T-cell (primary cell): ENCODE data around the gene DBP. TPM values are rescaled to one million over a fixed set of nuclear protein-coding genes. Genes with fewer than 3 reads are reported as not detected.

ENCODE experiments used
- ATAC-seq, 4 experiments: fragments of 200-7000 bp in 3 of 4; fragments of 150-1000 bp in 1 of 4; cut with Tn5 transposase; replicated peaks in 1 of 4; 1 replicate in 3 of 4; 2 replicates in 1 of 4; pipeline ENCODE4 v1.10.0; 2021; ENCODE audit warnings: moderate library complexity in 3 of 4, mild to moderate bottlenecking in 2 of 4, moderate number of reproducible peaks in 1 of 4
- CTCF ChIA-PET, 2 donors: fragments of 300-600 bp; sonication (Branson Sonifier 250); formaldehyde crosslinking; loops; one replicate each; lab custom pipeline; 2022; ENCODE audit warnings: antibody characterized with exemption in 2 of 2; lab: Charles Lee
- POLR2A ChIA-PET, 2 donors: fragments of 300-600 bp; sonication (Branson Sonifier 250); formaldehyde crosslinking; loops; one replicate each; lab custom pipeline; 2022; ENCODE audit warnings: antibody characterized with exemption in 2 of 2; lab: Charles Lee
- DNase-seq, 35 experiments: peaks; one replicate each; pipeline versions ENCODE4 v3.0.0 to v3.0.0-alpha.2; 2013 to 2023
- H3K27ac ChIP-seq: one replicate; pipeline ENCODE4 v1.5.1; 2013; ENCODE audit warnings: low read length
- H3K27me3 ChIP-seq, 2 experiments: replicated peaks in 1 of 2; 1 replicate in 1 of 2; 2 replicates in 1 of 2; pipeline versions ENCODE4 v1.6.1 to v1.7.0; 2013; ENCODE audit warnings: low read length in 1 of 2, mixed read lengths in 1 of 2; ENCODE audit not compliant: control insufficient read depth in 2 of 2, insufficient read depth in 2 of 2; ENCODE audit errors: extremely low read depth in 1 of 2
- H3K36me3 ChIP-seq, 2 donors: 1 replicate in 1 of 2; 2 replicates in 1 of 2; pipeline versions ENCODE4 v1.6.1 to v1.7.0; 2013; ENCODE audit warnings: low read length in 1 of 2; ENCODE audit not compliant: control insufficient read depth in 2 of 2, insufficient read depth in 1 of 2; ENCODE audit errors: extremely low read depth in 1 of 2
- H3K4me1 ChIP-seq, 2 experiments: 1 replicate in 1 of 2; 2 replicates in 1 of 2; pipeline versions ENCODE4 v1.6.1 to v1.7.0; 2013; ENCODE audit warnings: low read length in 2 of 2, mixed read lengths in 1 of 2; ENCODE audit not compliant: insufficient read depth in 2 of 2, control insufficient read depth in 1 of 2; ENCODE audit errors: extremely low read depth in 1 of 2
- H3K4me3 ChIP-seq, 2 donors: 1 replicate in 1 of 2; 2 replicates in 1 of 2; pipeline versions ENCODE4 v1.5.1 to v1.7.0; 2013; ENCODE audit warnings: mild to moderate bottlenecking in 2 of 2, low read length in 1 of 2, moderate library complexity in 1 of 2; ENCODE audit not compliant: control insufficient read depth in 1 of 2; ENCODE audit errors: extremely low read depth in 1 of 2
- H3K9me3 ChIP-seq: 2 replicates; pipeline ENCODE4 v1.7.0; 2013
- H3K27ac Mint-ChIP-seq, 2 donors: one replicate each; pipeline ENCODE4 v1.8.0; 2020 to 2021; ENCODE audit warnings: mild to moderate bottlenecking in 2 of 2, mixed read lengths in 2 of 2
- H3K27me3 Mint-ChIP-seq, 2 donors: one replicate each; pipeline ENCODE4 v1.8.0; 2021 to 2022; ENCODE audit warnings: mixed read lengths in 2 of 2
- H3K36me3 Mint-ChIP-seq: one replicate; pipeline ENCODE4 v1.8.0; 2021; ENCODE audit warnings: mixed read lengths
- H3K4me1 Mint-ChIP-seq, 3 donors: one replicate each; pipeline ENCODE4 v1.8.0; 2020 to 2022; ENCODE audit warnings: mixed read lengths in 3 of 3, mild to moderate bottlenecking in 1 of 3
- H3K4me3 Mint-ChIP-seq, 3 donors: one replicate each; pipeline ENCODE4 v1.8.0; 2020 to 2022; ENCODE audit warnings: mild to moderate bottlenecking in 3 of 3, mixed read lengths in 3 of 3, moderate library complexity in 3 of 3
- H3K9me3 Mint-ChIP-seq, 3 donors: one replicate each; pipeline ENCODE4 v1.8.0; 2020 to 2022; ENCODE audit warnings: mixed read lengths in 3 of 3
- WGBS: methylation state at CpG from one replicate; pipeline ENCODE4 v1.1.5; 2013; ENCODE audit warnings: missing lambda C conversion rate; ENCODE audit not compliant: insufficient coverage; 5-methylcytosine and 5-hydroxymethylcytosine counted together
- total RNA-seq, 35 experiments: library from RNA in 6 of 35; stranded (reverse) in 6 of 35; fragments of 120-200 nt in 1 of 35; gene quantifications; one replicate each; pipeline versions ENCODE4 v1.2.1 to v1.2.4 and lab custom pipeline; 2013 to 2026

The DBP gene
- total RNA-seq, 5 donors from 2014 or later (not counting 1 experiment from before 2014, with no cell fraction given) = 24.5 to 57.2 (median 56.0) TPM

DNA sequence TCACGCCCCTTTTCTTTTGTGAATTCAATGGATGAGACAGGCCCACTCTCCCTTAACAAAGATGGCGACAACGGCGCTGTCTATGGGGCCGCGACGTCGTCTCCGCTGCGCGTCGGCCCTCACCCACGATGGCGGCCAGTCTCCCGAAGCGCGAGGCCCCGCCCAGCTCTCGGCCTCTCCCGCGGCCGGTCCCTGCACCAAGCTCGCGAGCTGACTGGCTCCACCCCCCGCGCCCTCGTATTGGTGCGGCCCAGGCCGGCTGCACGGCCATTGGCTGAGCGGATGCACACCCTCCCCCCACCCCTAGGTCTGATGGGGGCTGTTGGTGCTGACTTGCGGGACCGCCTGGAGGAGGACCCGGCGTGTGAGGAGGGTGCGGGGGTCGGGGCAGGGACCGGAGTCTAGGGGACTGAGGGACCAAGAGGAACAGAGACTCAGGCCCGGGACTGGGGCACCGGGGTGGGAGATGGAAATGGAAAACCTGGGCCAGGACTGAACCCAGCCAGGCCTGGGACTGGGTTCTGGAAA is 13.0 kb downstream of the DBP start:
- Histone ChIP-seq H3K4me1 (peaks cover 12 to 54% of the 10 kb centered on the region in 2 experiments), H3K36me3 (peaks cover 1 to 6% of the 10 kb centered on the region in 2 donors), H3K9me3 (no peaks in the 10 kb centered on the region), H3K4me3 (peak overlapping the region; percentile 39 to 53), H3K27me3 (no peaks in the 10 kb centered on the region), H3K27ac (peak overlapping the region; percentile 66)
- Mint-ChIP-seq H3K9me3 (no peaks in the 10 kb centered on the region), H3K36me3 (peaks cover 17% of the 10 kb centered on the region), H3K27me3 (no peaks in the 10 kb centered on the region), H3K4me1 (peaks cover 36 to 55% (median 49%) of the 10 kb centered on the region in 3 donors), H3K4me3 (peak overlapping the region; percentile 78 to 81 (median 79)), H3K27ac (peak overlapping the region; percentile 96)
- peak; percentile 74 to 79 (median 77) for ATAC-seq
- peak; percentile 77 to 97 (median 86) for DNase-seq
- ChIA-PET CTCF (interaction anchor here in 1 of 2 donors (0.6 kb wide), 1 partner anchor 305 kb away, joined by 3 read pairs; no protein-coding TSS in a partner anchor), POLR2A (no interaction called here)
- WGBS = under 1% methylated on average over 23 of the region's 40 CpGs

- no peak for ATAC-seq
- peaks cover 40 to 58% (median 51%) of the 10 kb centered on the region in 3 donors for H3K4me1 Mint-ChIP-seq
- H3K27ac Mint-ChIP-seq = peak overlapping the region; percentile 96
Observed at GRCh38 chr19:48623556-48624066, 13.6 kb downstream of the DBP start.

GRCh38 chr19:48619692-48620585 is 17.2 kb downstream of the DBP start:
- Histone ChIP-seq H3K4me1 (peaks cover 24 to 72% of the 10 kb centered on the region in 2 experiments), H3K27me3 (peaks cover 0 to 2% of the 10 kb centered on the region in 2 experiments), H3K4me3 (peak overlapping the region; percentile 94 to 100), H3K27ac (peak overlapping the region; percentile 87), H3K9me3 (no peaks in the 10 kb centered on the region), H3K36me3 (peaks cover 18 to 29% of the 10 kb centered on the region in 2 donors)
- peak overlapping the region; percentile 94 to 95 (median 95) for H3K4me3 Mint-ChIP-seq
- CTCF ChIA-PET = interaction anchor here in 1 of 2 donors (0.6 to 1.2 kb wide), 4 partner anchors 15 to 374 kb away, joined by 3 to 6 read pairs (median 4); partner anchors contain the start of gene RUVBL2
- DNase-seq = no peak
- no peaks in the 10 kb centered on the region for H3K27me3 Mint-ChIP-seq
- no peaks in the 10 kb centered on the region for H3K9me3 Mint-ChIP-seq
- WGBS = 50% methylated on average over 4 of the region's 6 CpGs
- H3K27ac Mint-ChIP-seq = peak overlapping the region; percentile 97 to 98
- peaks cover 36% of the 10 kb centered on the region for H3K36me3 Mint-ChIP-seq
- ATAC-seq = no peak
- POLR2A ChIA-PET = no interaction called here
- H3K4me1 Mint-ChIP-seq = peaks cover 52 to 67% (median 58%) of the 10 kb centered on the region in 3 donors

More at GRCh38 chr19:48623556-48624066, 13.6 kb downstream of the DBP start:
- POLR2A ChIA-PET = interaction anchor here in 1 of 2 donors (0.6 kb wide), 1 partner anchor 14 kb away, joined by 3 read pairs; no protein-coding TSS in a partner anchor
- peaks cover 0 to 2% of the 10 kb centered on the region in 2 experiments for H3K27me3 ChIP-seq
- peaks cover 19% of the 10 kb centered on the region for H3K36me3 Mint-ChIP-seq
- H3K4me1 ChIP-seq = peaks cover 12 to 55% of the 10 kb centered on the region in 2 experiments
- peak overlapping the region; percentile 1 to 53 for H3K4me3 ChIP-seq
- CTCF ChIA-PET = interaction anchor here in 1 of 2 donors (0.6 to 0.7 kb wide), 2 partner anchors 116 to 179 kb away, joined by 3 read pairs; no protein-coding TSS in a partner anchor
- 52% methylated on average over 7 of the region's 8 CpGs for WGBS
- peak overlapping the region; percentile 42 for H3K27ac ChIP-seq
- peaks cover 0 to under 1% of the 10 kb centered on the region in 2 donors for H3K36me3 ChIP-seq
- no peaks in the 10 kb centered on the region for H3K27me3 Mint-ChIP-seq
- H3K9me3 Mint-ChIP-seq = no peaks in the 10 kb centered on the region
- no peaks in the 10 kb centered on the region for H3K9me3 ChIP-seq
- peak overlapping the region; percentile 78 to 81 (median 79) for H3K4me3 Mint-ChIP-seq
- peak in 1 of 35 experiments; percentile 13 for DNase-seq

DNA sequence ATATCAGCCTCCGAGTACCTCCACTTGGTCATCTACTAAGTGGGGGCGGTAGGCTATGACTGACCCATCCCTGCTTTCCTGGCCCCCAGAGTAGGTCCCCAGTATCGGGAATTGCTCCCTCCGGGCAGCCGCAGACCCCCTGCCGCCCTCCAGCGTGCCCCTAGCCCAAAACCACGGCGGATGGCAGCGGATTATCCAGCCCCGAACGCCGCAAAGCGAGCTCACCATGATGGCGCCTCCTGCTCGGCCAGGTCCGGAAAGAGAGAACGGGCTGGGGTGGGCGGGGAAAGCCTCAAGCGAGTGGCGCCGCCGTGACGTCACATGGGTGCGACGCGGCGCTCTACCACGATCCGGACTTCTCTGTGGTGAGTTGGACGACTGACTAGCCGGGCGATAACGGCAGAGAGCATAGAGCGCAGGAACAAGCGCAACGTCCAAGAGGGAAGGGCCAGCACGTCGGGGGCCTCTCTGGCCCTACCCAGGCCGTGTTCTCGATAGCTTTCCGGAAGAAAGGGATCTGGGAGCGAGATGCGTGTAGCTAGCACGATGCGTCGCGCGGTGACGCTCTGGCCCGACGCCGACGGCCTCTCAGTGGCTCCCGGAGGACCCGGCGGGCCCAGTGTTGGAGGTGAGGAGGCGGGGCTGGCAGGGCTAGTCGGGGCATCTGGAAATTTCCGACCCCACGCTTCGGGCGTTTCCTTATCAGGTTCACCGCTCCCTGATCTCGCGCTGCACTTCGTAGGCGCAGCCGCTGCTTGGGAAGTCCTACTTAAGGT is 18.1 kb downstream of the DBP start, which contains the start of the genes RPL18 and SPHK2:
RPL18 (minus strand) TSS at position 263 of the 776 bp plus-strand sequence; CDS start at position 228, 35 bp downstream.
SPHK2 (plus strand) TSS at position 591 of the 776 bp plus-strand sequence. CDS start 1,009 bp downstream, outside the sequence.
- DNase-seq = peak; percentile 87 to 99 (median 92)
- H3K4me1 Mint-ChIP-seq = peaks cover 44 to 62% (median 53%) of the 10 kb centered on the region in 3 donors
- peaks cover 0 to 2% of the 10 kb centered on the region in 2 experiments for H3K27me3 ChIP-seq
- H3K9me3 Mint-ChIP-seq = no peaks in the 10 kb centered on the region
- H3K36me3 Mint-ChIP-seq = peaks cover 36% of the 10 kb centered on the region
- peak; percentile 78 to 84 (median 83) for ATAC-seq
- peak within 1 kb of the TSS; percentile 97 to 98 for H3K27ac Mint-ChIP-seq
- no peaks in the 10 kb centered on the region for H3K9me3 ChIP-seq
- CTCF ChIA-PET = interaction anchor here in 1 of 2 donors (0.5 to 1.2 kb wide), 7 partner anchors 15 to 1958 kb away, joined by 3 to 6 read pairs (median 3); partner anchors contain the start of gene RUVBL2
- H3K27me3 Mint-ChIP-seq = no peaks in the 10 kb centered on the region
- peak within 1 kb of the TSS; percentile 94 to 100 for H3K4me3 ChIP-seq
- POLR2A ChIA-PET = interaction anchor here in 1 of 2 donors (0.5 to 0.6 kb wide), 2 partner anchors 117 to 152 kb away, joined by 4 to 5 read pairs; no protein-coding TSS in a partner anchor
- peak within 1 kb of the TSS; percentile 87 for H3K27ac ChIP-seq
- peaks cover 21 to 31% of the 10 kb centered on the region in 2 donors for H3K36me3 ChIP-seq
- H3K4me3 Mint-ChIP-seq = peak within 1 kb of the TSS; percentile 94 to 95 (median 95)
- H3K4me1 ChIP-seq = peaks cover 20 to 64% of the 10 kb centered on the region in 2 experiments
- WGBS = under 1% methylated on average over 65 of the region's 69 CpGs

GRCh38 chr19:48618278-48618915 is 18.8 kb downstream of the DBP start:
- POLR2A ChIA-PET = interaction anchor here in 1 of 2 donors (0.6 kb wide), 1 partner anchor 116 kb away, joined by 4 read pairs; no protein-coding TSS in a partner anchor
- peak overlapping the region; percentile 94 to 100 for H3K4me3 ChIP-seq
- peaks cover 17 to 57% of the 10 kb centered on the region in 2 experiments for H3K4me1 ChIP-seq
- peak in 1 of 35 experiments; percentile 27 for DNase-seq
- no peaks in the 10 kb centered on the region for H3K9me3 ChIP-seq
- ATAC-seq = no peak
- Mint-ChIP-seq H3K27ac (peak overlapping the region; percentile 97 to 98), H3K9me3 (no peaks in the 10 kb centered on the region), H3K4me3 (peak overlapping the region; percentile 94 to 95 (median 95)), H3K27me3 (no peaks in the 10 kb centered on the region), H3K4me1 (peaks cover 37 to 55% (median 46%) of the 10 kb centered on the region in 3 donors), H3K36me3 (peaks cover 32% of the 10 kb centered on the region)
- H3K27ac ChIP-seq = peak overlapping the region; percentile 87
- CTCF ChIA-PET = interaction anchor here in 1 of 2 donors (0.5 to 1.1 kb wide), 3 partner anchors 177 to 1957 kb away, joined by 3 read pairs; no protein-coding TSS in a partner anchor
- WGBS = 2% methylated on average over 17 of the region's 18 CpGs
- peaks cover 21 to 31% of the 10 kb centered on the region in 2 donors for H3K36me3 ChIP-seq
- H3K27me3 ChIP-seq = peaks cover 0 to 2% of the 10 kb centered on the region in 2 experiments
